Measurements from ENCODE around the gene PPP1R9A.

PPP1R9A gene

GRCh38 chr7:95132500-95132899 lies 225.1 kb downstream of the PPP1R9A start:
- no peaks in the 10 kb centered on the region for H3K4me1 ChIP-seq (ENCODE audit: insufficient read depth, low read length, poor library complexity, severe bottlenecking)
- H3K4me3 ChIP-seq (ENCODE audit: low read length, poor library complexity, severe bottlenecking): no peak overlapping the region
- H4K20me1 ChIP-seq (ENCODE audit: insufficient read depth, low read length, poor library complexity, severe bottlenecking): no peaks in the 10 kb centered on the region
- no peak overlapping the region for H2AFZ ChIP-seq (ENCODE audit: low read length)
- H3F3A ChIP-seq (ENCODE audit: low read depth): no peaks in the 10 kb centered on the region
- no peaks in the 10 kb centered on the region for H3K27me3 ChIP-seq (ENCODE audit: insufficient read depth, low read length, poor library complexity, severe bottlenecking)
- TF ChIP-seq EZH2phosphoT487 (IDR thresholded peaks at IDR 0.05; ENCODE audit: borderline replicate concordance) (no peak), CTCF (conservative IDR thresholded peaks at IDR 0.05; ENCODE audit: low read length) (no peak)
- no peaks in the 10 kb centered on the region for H3K9me2 ChIP-seq (replicated peaks; ENCODE audit: low read depth, low read length)
- no peak overlapping the region for H3K9ac ChIP-seq (ENCODE audit: low read depth, low read length, poor library complexity, severe bottlenecking)
- no peaks in the 10 kb centered on the region for H3K36me3 ChIP-seq (ENCODE audit: insufficient read depth, low read length)
- no peaks in the 10 kb centered on the region for H3K9me3 ChIP-seq (ENCODE audit: insufficient read depth, low read depth, low read length)
- no peak overlapping the region for H3K4me2 ChIP-seq (ENCODE audit: low read depth, low read length, poor library complexity, severe bottlenecking)
- H3K79me2 ChIP-seq (ENCODE audit: insufficient read depth, low read length): no peaks in the 10 kb centered on the region

- no peak overlapping the region for H3K9ac ChIP-seq (ENCODE audit: low read depth, low read length, poor library complexity, severe bottlenecking)
- H3K36me3 ChIP-seq (ENCODE audit: insufficient read depth, low read length): no peaks in the 10 kb centered on the region
- H3K4me3 ChIP-seq (ENCODE audit: low read length, poor library complexity, severe bottlenecking): no peak overlapping the region
- TF ChIP-seq CTCF (conservative IDR thresholded peaks at IDR 0.05; ENCODE audit: low read length) (no peak), EZH2phosphoT487 (IDR thresholded peaks at IDR 0.05; ENCODE audit: borderline replicate concordance) (no peak)
- no peak overlapping the region for H3K4me2 ChIP-seq (ENCODE audit: low read depth, low read length, poor library complexity, severe bottlenecking)
- no peaks in the 10 kb centered on the region for H3K9me3 ChIP-seq (ENCODE audit: insufficient read depth, low read depth, low read length)
- H2AFZ ChIP-seq (ENCODE audit: low read length): no peak overlapping the region
- no peaks in the 10 kb centered on the region for H3K79me2 ChIP-seq (ENCODE audit: insufficient read depth, low read length)
- no peaks in the 10 kb centered on the region for H3K4me1 ChIP-seq (ENCODE audit: insufficient read depth, low read length, poor library complexity, severe bottlenecking)
- H3K27me3 ChIP-seq (ENCODE audit: insufficient read depth, low read length, poor library complexity, severe bottlenecking): no peaks in the 10 kb centered on the region
- H3F3A ChIP-seq (ENCODE audit: low read depth): no peaks in the 10 kb centered on the region
- H3K9me2 ChIP-seq (replicated peaks; ENCODE audit: low read depth, low read length): no peaks in the 10 kb centered on the region
- H4K20me1 ChIP-seq (ENCODE audit: insufficient read depth, low read length, poor library complexity, severe bottlenecking): no peaks in the 10 kb centered on the region
Observed at GRCh38 chr7:95139922-95140321, 232.5 kb downstream of the PPP1R9A start.

GRCh38 chr7:95141755-95142154 lies 234.4 kb downstream of the PPP1R9A start:
- Histone ChIP-seq H3F3A (ENCODE audit: low read depth) (no peaks in the 10 kb centered on the region), H3K4me3 (ENCODE audit: low read length, poor library complexity, severe bottlenecking) (no peak overlapping the region), H3K4me2 (ENCODE audit: low read depth, low read length, poor library complexity, severe bottlenecking) (no peak overlapping the region), H4K20me1 (ENCODE audit: insufficient read depth, low read length, poor library complexity, severe bottlenecking) (no peaks in the 10 kb centered on the region), H3K4me1 (ENCODE audit: insufficient read depth, low read length, poor library complexity, severe bottlenecking) (no peaks in the 10 kb centered on the region), H3K9me2 (replicated peaks; ENCODE audit: low read depth, low read length) (no peaks in the 10 kb centered on the region), H3K36me3 (ENCODE audit: insufficient read depth, low read length) (no peaks in the 10 kb centered on the region), H3K9me3 (ENCODE audit: insufficient read depth, low read depth, low read length) (no peaks in the 10 kb centered on the region), H3K9ac (ENCODE audit: low read depth, low read length, poor library complexity, severe bottlenecking) (no peak overlapping the region), H3K79me2 (ENCODE audit: insufficient read depth, low read length) (no peaks in the 10 kb centered on the region), H2AFZ (ENCODE audit: low read length) (no peak overlapping the region), H3K27me3 (ENCODE audit: insufficient read depth, low read length, poor library complexity, severe bottlenecking) (no peaks in the 10 kb centered on the region)
- no peak for TF ChIP-seq CTCF (conservative IDR thresholded peaks at IDR 0.05; ENCODE audit: low read length)
- no peak for TF ChIP-seq EZH2phosphoT487 (IDR thresholded peaks at IDR 0.05; ENCODE audit: borderline replicate concordance)
